Kidney (tissue), 14 donors: ENCODE results near the gene ZSCAN10. TPM values are rescaled to one million over a fixed set of nuclear protein-coding genes. Genes with fewer than 3 reads are reported as not detected.
"Not testable (repeated sequence)": the region's sequence is repeated elsewhere in the genome, so short reads cannot be mapped to it uniquely, and the experiment has no call there.

Experiments
- DNase-seq, 5 donors: peaks; one replicate each; pipeline ENCODE4 v3.0.0-alpha.2; 2013 to 2020
- FAIRE-seq: peaks from 2 replicates; lab custom pipeline; 2012; peaks lifted over from hg19 to GRCh38; lab: Jason Lieb, UNC
- H3K27ac ChIP-seq, 2 donors: one replicate each; pipeline ENCODE4 v1.7.0; 2013; ENCODE audit warnings: low read depth in 2 of 2, low read length in 2 of 2, inconsistent platforms in 1 of 2
- H3K27me3 ChIP-seq: one replicate; pipeline ENCODE4 v1.7.1; 2013; ENCODE audit warnings: low read length, inconsistent platforms; ENCODE audit not compliant: control insufficient read depth, insufficient read depth
- H3K36me3 ChIP-seq, 3 donors: one replicate each; pipeline versions ENCODE4 v1.7.0 to v1.7.1; 2013; ENCODE audit warnings: low read length in 3 of 3, control low read depth in 1 of 3, inconsistent platforms in 1 of 3; ENCODE audit not compliant: insufficient read depth in 3 of 3, control insufficient read depth in 2 of 3
- H3K4me1 ChIP-seq, 3 donors: one replicate each; pipeline versions ENCODE4 v1.7.0 to v1.7.1; 2013; ENCODE audit warnings: low read length in 3 of 3, inconsistent platforms in 1 of 3, low read depth in 1 of 3; ENCODE audit not compliant: control insufficient read depth in 2 of 3, insufficient read depth in 2 of 3
- H3K4me3 ChIP-seq, 3 donors: one replicate each; pipeline versions ENCODE4 v1.7.0 to v1.8.1; 2013; ENCODE audit warnings: low read length in 3 of 3, control low read depth in 1 of 3, inconsistent platforms in 1 of 3
- H3K9ac ChIP-seq, 3 donors: one replicate each; pipeline versions ENCODE4 v1.7.0 to v1.7.1; 2013; ENCODE audit warnings: low read length in 3 of 3, control low read depth in 1 of 3, inconsistent platforms in 1 of 3
- H3K9me3 ChIP-seq, 3 donors: one replicate each; pipeline versions ENCODE4 v1.7.0 to v1.7.1; 2013; ENCODE audit warnings: low read length in 3 of 3, control low read depth in 1 of 3, inconsistent platforms in 1 of 3; ENCODE audit not compliant: control insufficient read depth in 2 of 3, insufficient read depth in 1 of 3
- intact Hi-C: fragments of 100-400 bp; cut with DNase I; formaldehyde crosslinking; loops from one replicate; pipeline ENCODE4 v1.11.1; 2022
- polyA plus RNA-seq: library from polyadenylated mRNA; stranded (reverse); fragments of 350-450 nt; fragmentation: Illumina TruSeq; extraction: RNeasy Lipid Tissue Mini Kit (QIAGEN cat#74804); gene quantifications from one replicate; pipeline ENCODE4 v1.2.3, GENCODE V29; 2014; ENCODE audit warnings: low read depth, low replicate concordance; ENCODE audit not compliant: insufficient read depth
- total RNA-seq: library from RNA; stranded (reverse); fragmentation: NEBNext Ultra II Directional; extraction: Animal tissue kit (Norgen Biotek cat#: 25700); gene quantifications from one replicate; pipeline ENCODE4 v1.2.1, GENCODE V29; 2021
- TF ChIP-seq, protein P1 (sequence below): IDR thresholded peaks from 3 replicates; pipeline ENCODE4 v1.5.1; 2012; ENCODE audit warnings: mild to moderate bottlenecking, moderate library complexity, borderline replicate concordance; ENCODE audit not compliant: insufficient read depth; ENCODE audit errors: extremely low read depth
- donor health status: control.
- donor health status: control.
- donor health status: control.
- donor health status: control.
- donor health status: control.
- donor health status: DM: yes; HTN: yes; CAD: no.
- donor health status: Normal renal cell carcinoma (clear cell type).

ZSCAN10 gene
- total and polyA plus RNA-seq, 2 donors from 2014 or later = not detected

DNA sequence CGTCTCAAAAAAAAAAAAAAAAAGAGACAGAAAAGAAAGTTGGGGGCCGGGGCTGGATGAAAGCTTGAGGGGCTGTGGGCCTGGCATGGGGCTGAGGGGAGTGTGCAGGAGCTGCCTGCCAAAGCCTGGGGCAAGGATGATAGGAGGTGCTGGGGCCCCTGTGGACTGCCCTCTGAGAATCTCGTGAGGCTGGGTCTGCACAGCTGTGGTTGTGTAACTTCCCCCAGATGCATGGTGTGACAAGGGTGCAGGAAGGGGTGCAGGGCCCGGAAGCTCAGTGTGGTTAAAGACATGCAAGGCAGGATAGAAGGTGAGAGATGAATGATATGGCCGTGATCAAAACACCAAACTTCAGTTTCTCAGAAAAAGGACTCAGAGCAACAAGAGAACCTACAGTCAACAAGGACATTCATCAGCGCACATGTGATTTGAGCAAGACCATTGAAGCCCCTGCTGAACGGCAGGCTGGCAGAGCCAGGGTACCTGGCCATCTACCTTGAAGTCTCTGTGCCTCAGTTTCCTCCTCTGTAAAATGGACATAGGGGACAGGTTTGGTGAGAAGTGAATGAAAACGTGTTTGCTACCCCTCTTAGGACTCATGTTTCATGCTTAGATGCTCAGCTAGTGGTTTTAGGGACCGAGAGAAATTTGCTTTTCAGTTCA, 24.1 kb downstream of the ZSCAN10 start:
- FAIRE-seq (no peak), DNase-seq (peak in 1 of 5 donors; percentile 83)
- Histone ChIP-seq H3K9me3 (no peaks in the 10 kb centered on the region), H3K4me1 (peaks cover 0 to 6% (median 0%) of the 10 kb centered on the region in 3 donors), H3K9ac (no peak overlapping the region), H3K4me3 (no peak overlapping the region), H3K27ac (no peak overlapping the region), H3K27me3 (no peaks in the 10 kb centered on the region), H3K36me3 (no peaks in the 10 kb centered on the region)
- intact Hi-C loops = no loop called here
- TF ChIP-seq, protein P1, sequence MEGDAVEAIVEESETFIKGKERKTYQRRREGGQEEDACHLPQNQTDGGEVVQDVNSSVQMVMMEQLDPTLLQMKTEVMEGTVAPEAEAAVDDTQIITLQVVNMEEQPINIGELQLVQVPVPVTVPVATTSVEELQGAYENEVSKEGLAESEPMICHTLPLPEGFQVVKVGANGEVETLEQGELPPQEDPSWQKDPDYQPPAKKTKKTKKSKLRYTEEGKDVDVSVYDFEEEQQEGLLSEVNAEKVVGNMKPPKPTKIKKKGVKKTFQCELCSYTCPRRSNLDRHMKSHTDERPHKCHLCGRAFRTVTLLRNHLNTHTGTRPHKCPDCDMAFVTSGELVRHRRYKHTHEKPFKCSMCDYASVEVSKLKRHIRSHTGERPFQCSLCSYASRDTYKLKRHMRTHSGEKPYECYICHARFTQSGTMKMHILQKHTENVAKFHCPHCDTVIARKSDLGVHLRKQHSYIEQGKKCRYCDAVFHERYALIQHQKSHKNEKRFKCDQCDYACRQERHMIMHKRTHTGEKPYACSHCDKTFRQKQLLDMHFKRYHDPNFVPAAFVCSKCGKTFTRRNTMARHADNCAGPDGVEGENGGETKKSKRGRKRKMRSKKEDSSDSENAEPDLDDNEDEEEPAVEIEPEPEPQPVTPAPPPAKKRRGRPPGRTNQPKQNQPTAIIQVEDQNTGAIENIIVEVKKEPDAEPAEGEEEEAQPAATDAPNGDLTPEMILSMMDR = no peak

DNA sequence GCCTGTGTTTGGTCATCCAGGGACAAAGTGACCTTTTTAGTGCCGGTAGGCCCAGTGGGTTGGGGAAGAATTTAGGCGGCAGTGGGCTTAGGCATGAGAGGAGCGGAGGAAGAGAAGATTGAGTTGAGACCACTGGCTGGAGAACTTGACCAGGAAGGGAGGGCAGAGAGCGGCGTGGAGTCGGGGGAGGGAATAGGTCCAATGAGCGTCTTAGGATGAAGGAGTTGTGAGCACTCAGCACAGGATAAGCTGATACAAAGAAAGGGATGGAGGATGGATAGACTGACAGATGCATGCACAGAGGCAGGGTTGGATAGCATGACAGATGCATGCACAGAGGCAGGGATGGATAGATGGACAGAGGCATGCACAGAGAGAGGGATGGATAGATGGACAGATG, 25.6 kb downstream of the ZSCAN10 start:
- Histone ChIP-seq H3K27me3 (no peaks in the 10 kb centered on the region), H3K9ac (no peak overlapping the region), H3K9me3 (no peaks in the 10 kb centered on the region), H3K4me1 (peaks cover 0 to 6% (median 0%) of the 10 kb centered on the region in 3 donors), H3K36me3 (no peaks in the 10 kb centered on the region), H3K4me3 (no peak overlapping the region), H3K27ac (no peak overlapping the region)
- intact Hi-C loops = no loop called here
- DNase-seq (peak in 1 of 5 donors; percentile 22), FAIRE-seq (no peak)
- TF ChIP-seq, protein P1 = no peak

DNA sequence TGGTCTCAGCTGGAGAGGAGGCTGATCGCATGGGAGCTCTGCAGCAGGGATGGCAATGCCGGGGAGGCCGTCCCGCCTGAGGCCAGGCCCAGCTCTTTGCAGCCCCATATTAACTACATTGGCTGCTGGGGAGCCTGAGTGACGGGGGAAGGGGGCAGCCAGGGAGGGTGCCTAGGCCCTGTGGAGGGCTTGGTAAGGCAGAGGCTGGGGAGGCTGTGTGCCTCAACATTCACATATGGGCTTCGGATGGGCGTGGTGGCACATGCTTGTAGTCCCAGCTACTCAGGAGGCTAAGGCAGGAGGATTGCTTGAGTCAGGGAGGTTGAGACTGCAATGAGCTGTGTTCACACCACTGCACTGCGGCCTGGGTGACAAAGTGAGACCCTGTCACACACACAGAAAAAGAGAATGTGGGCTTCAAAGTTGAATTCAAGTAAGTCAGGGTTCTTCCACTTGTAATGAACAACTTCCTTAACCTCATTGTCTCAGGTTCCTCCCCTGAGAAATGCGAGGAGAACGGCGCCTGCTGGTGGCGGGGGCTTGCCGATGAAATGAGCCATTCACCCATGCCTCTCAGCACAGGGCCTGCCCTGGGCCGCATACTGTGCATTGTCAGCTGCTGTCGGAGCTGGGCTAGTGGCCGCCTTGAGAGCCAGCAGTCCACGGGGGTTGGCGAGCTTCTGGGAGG, 26.4 kb downstream of the ZSCAN10 start:
- DNase-seq = peak in 1 of 5 donors; percentile 22
- H3K27me3 ChIP-seq, H3K9me3 ChIP-seq, H3K4me1 ChIP-seq, H3K9ac ChIP-seq, FAIRE-seq, H3K36me3 ChIP-seq, intact Hi-C loops, H3K4me3 ChIP-seq, H3K27ac ChIP-seq: not testable (repeated sequence)

DNA sequence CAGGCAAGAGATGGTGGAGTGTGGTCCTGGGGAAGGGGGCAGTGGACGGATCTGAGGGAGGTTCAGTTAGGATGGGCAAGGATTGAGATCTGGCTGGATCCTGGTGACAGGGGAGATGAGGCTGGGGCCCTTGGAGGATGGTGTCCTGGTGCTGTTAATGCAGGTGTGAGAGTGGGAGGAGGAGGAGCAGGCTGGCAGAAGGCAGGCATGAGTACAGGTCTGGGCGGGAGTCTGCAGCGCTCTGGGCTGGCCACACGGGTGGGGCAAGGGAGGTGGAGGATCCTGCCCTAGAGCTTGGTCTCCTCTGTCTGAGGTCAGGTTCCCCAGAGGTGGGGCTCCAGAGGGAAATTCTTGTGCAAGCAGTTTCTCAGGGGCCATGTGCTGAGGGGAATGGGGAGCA, 26.9 kb downstream of the ZSCAN10 start:
- H3K27me3 ChIP-seq, H3K9me3 ChIP-seq, intact Hi-C loops, H3K9ac ChIP-seq, H3K4me1 ChIP-seq, H3K36me3 ChIP-seq, H3K27ac ChIP-seq, H3K4me3 ChIP-seq, FAIRE-seq: not testable (repeated sequence)
- DNase-seq = peak in 1 of 5 donors; percentile 49
